Limb (tissue), 2 donors: Measurements from ENCODE around the gene PRKCH.

ENCODE experiments used
- DNase-seq, 2 donors: peaks; one replicate each; pipeline ENCODE4 v3.0.0-alpha.2; 2016; ENCODE audit errors: extremely low spot score in 2 of 2

Gene PRKCH

GRCh38 chr14:61420326-61420725 lies 98.9 kb downstream of the PRKCH start:
- DNase-seq = no peak

GRCh38 chr14:61421212-61421923 lies 100.0 kb downstream of the PRKCH start:
- DNase-seq = no peak

GRCh38 chr14:61426048-61426447 lies 104.7 kb downstream of the PRKCH start:
- no peak for DNase-seq

- DNase-seq = no peak
These were observed 106.9 kb downstream of the PRKCH start for GRCh38 chr14:61428261-61428660.

- DNase-seq = no peak
These were observed 107.9 kb downstream of the PRKCH start for GRCh38 chr14:61429316-61429715.

- no peak for DNase-seq
These were observed 108.8 kb downstream of the PRKCH start for GRCh38 chr14:61430066-61430757.

GRCh38 chr14:61433169-61433568 lies 111.8 kb downstream of the PRKCH start:
- DNase-seq = no peak

- no peak for DNase-seq
These were observed 112.4 kb downstream of the PRKCH start for GRCh38 chr14:61433828-61434227.

GRCh38 chr14:61434311-61434710 lies 112.9 kb downstream of the PRKCH start:
- no peak for DNase-seq

- DNase-seq = no peak
These were observed 114.4 kb downstream of the PRKCH start for GRCh38 chr14:61435563-61436337.

GRCh38 chr14:61437381-61437780 lies 116.0 kb downstream of the PRKCH start:
- DNase-seq = no peak

- DNase-seq = no peak
These were observed 116.7 kb downstream of the PRKCH start for GRCh38 chr14:61438036-61438435.

- DNase-seq = no peak
These were observed 117.1 kb downstream of the PRKCH start for GRCh38 chr14:61438497-61438859.

- no peak for DNase-seq
These were observed 117.7 kb downstream of the PRKCH start for GRCh38 chr14:61438860-61439765.

- no peak for DNase-seq
These were observed 118.5 kb downstream of the PRKCH start for GRCh38 chr14:61439779-61440418.

GRCh38 chr14:61443481-61443880 lies 122.1 kb downstream of the PRKCH start:
- no peak for DNase-seq

- DNase-seq = no peak
These were observed 122.9 kb downstream of the PRKCH start for GRCh38 chr14:61444215-61444768.

GRCh38 chr14:61451491-61451890 lies 130.1 kb downstream of the PRKCH start:
- no peak for DNase-seq

GRCh38 chr14:61451891-61452400 lies 130.6 kb downstream of the PRKCH start:
- DNase-seq = no peak

- no peak for DNase-seq
These were observed 131.1 kb downstream of the PRKCH start for GRCh38 chr14:61452452-61452851.
